ENCODE data around the gene SESTD1. TPM values are rescaled to one million over a fixed set of nuclear protein-coding genes. Genes with fewer than 3 reads are reported as not detected.
"Not testable (repeated sequence)": the region's sequence is repeated elsewhere in the genome, so short reads cannot be mapped to it uniquely, and the experiment has no call there.

SESTD1 gene
- total RNA-seq, 3 donors from 2014 or later: 54.1 to 137 (median 54.9) TPM

- no peaks in the 10 kb centered on the region for H3K4me1 ChIP-seq
- TF ChIP-seq POLR2AphosphoS5 (IDR thresholded peaks at IDR 0.05) (no peak), POLR2A (IDR thresholded peaks at IDR 0.05) (no peak), CTCF (IDR thresholded peaks at IDR 0.05) (no peak)
- DNase-seq (ENCODE audit: low spot score in 2 of 2): no peak
- intact Hi-C loops (cut with DNase I; ENCODE audit: low total_unique reads): no loop called here
- no peak overlapping the region for H3K4me3 ChIP-seq
- no peaks in the 10 kb centered on the region for H3K27me3 ChIP-seq
- H3K36me3 ChIP-seq: no peaks in the 10 kb centered on the region
- H3K9me3 ChIP-seq: no peaks in the 10 kb centered on the region
- no peak overlapping the region for H3K27ac ChIP-seq
Measured at GRCh38 chr2:179226961-179227259, 37.7 kb downstream of the SESTD1 start.

GRCh38 chr2:179226203-179226960, 38.2 kb downstream of the SESTD1 start:
- Histone ChIP-seq H3K4me3 (no peak overlapping the region), H3K9me3 (no peaks in the 10 kb centered on the region), H3K27me3 (no peaks in the 10 kb centered on the region), H3K4me1 (no peaks in the 10 kb centered on the region), H3K27ac (peak overlapping the region in 1 of 2 donors; percentile 11), H3K36me3 (no peaks in the 10 kb centered on the region)
- DNase-seq (ENCODE audit: low spot score in 2 of 2): no peak
- TF ChIP-seq POLR2AphosphoS5 (IDR thresholded peaks at IDR 0.05): no peak
- TF ChIP-seq POLR2A (IDR thresholded peaks at IDR 0.05): no peak
- no peak for TF ChIP-seq CTCF (IDR thresholded peaks at IDR 0.05)
- intact Hi-C loops (cut with DNase I; ENCODE audit: low total_unique reads): no loop called here

GRCh38 chr2:179224361-179224760, 40.3 kb downstream of the SESTD1 start:
- DNase-seq (ENCODE audit: low spot score in 2 of 2): no peak
- H3K4me3 ChIP-seq: no peak overlapping the region
- TF ChIP-seq POLR2AphosphoS5 (IDR thresholded peaks at IDR 0.05) (no peak), CTCF (IDR thresholded peaks at IDR 0.05) (no peak), POLR2A (IDR thresholded peaks at IDR 0.05) (no peak)
- intact Hi-C loops (cut with DNase I; ENCODE audit: low total_unique reads): no loop called here
- H3K4me1 ChIP-seq: no peaks in the 10 kb centered on the region
- H3K27me3 ChIP-seq: no peaks in the 10 kb centered on the region
- H3K27ac ChIP-seq: no peak overlapping the region
- no peaks in the 10 kb centered on the region for H3K36me3 ChIP-seq
- no peaks in the 10 kb centered on the region for H3K9me3 ChIP-seq

GRCh38 chr2:179222076-179222475, 42.6 kb downstream of the SESTD1 start:
- no peak for DNase-seq (ENCODE audit: low spot score in 2 of 2)
- H3K4me3 ChIP-seq: no peak overlapping the region
- TF ChIP-seq POLR2A (IDR thresholded peaks at IDR 0.05) (no peak), POLR2AphosphoS5 (IDR thresholded peaks at IDR 0.05) (no peak), CTCF (IDR thresholded peaks at IDR 0.05) (no peak)
- intact Hi-C loops (cut with DNase I; ENCODE audit: low total_unique reads): no loop called here
- no peaks in the 10 kb centered on the region for H3K9me3 ChIP-seq
- H3K27me3 ChIP-seq: no peaks in the 10 kb centered on the region
- no peaks in the 10 kb centered on the region for H3K36me3 ChIP-seq
- H3K4me1 ChIP-seq: no peaks in the 10 kb centered on the region
- no peak overlapping the region for H3K27ac ChIP-seq

GRCh38 chr2:179218848-179219594, 45.6 kb downstream of the SESTD1 start:
- H3K4me1 ChIP-seq: no peaks in the 10 kb centered on the region
- intact Hi-C loops (cut with DNase I; ENCODE audit: low total_unique reads): no loop called here
- no peaks in the 10 kb centered on the region for H3K36me3 ChIP-seq
- no peak overlapping the region for H3K27ac ChIP-seq
- peak; percentile 58 to 67 for DNase-seq (ENCODE audit: low spot score in 2 of 2)
- H3K4me3 ChIP-seq: no peak overlapping the region
- no peaks in the 10 kb centered on the region for H3K9me3 ChIP-seq
- peak; percentile 60 to 86 (median 71) for TF ChIP-seq CTCF (IDR thresholded peaks at IDR 0.05)
- no peak for TF ChIP-seq POLR2AphosphoS5 (IDR thresholded peaks at IDR 0.05)
- no peak for TF ChIP-seq POLR2A (IDR thresholded peaks at IDR 0.05)
- no peaks in the 10 kb centered on the region for H3K27me3 ChIP-seq

- H3K27me3 ChIP-seq; DNase-seq (ENCODE audit: low spot score in 2 of 2); H3K4me1 ChIP-seq; H3K36me3 ChIP-seq; intact Hi-C loops (cut with DNase I; ENCODE audit: low total_unique reads); H3K4me3 ChIP-seq: not testable (repeated sequence)
- Histone ChIP-seq H3K27ac (peak overlapping the region in 1 of 2 donors; percentile 10), H3K9me3 (peaks cover 0 to 30% of the 10 kb centered on the region in 2 donors)
Measured at GRCh38 chr2:179214671-179215070, 50.0 kb downstream of the SESTD1 start.
